Measurements from ENCODE around the gene SPOCK2. TPM values are rescaled to one million over a fixed set of nuclear protein-coding genes. Genes with fewer than 3 reads are reported as not detected.

Gene SPOCK2
- polyA plus RNA-seq, 3 donors = 3.6 to 7.8 (median 5.2) TPM

DNA sequence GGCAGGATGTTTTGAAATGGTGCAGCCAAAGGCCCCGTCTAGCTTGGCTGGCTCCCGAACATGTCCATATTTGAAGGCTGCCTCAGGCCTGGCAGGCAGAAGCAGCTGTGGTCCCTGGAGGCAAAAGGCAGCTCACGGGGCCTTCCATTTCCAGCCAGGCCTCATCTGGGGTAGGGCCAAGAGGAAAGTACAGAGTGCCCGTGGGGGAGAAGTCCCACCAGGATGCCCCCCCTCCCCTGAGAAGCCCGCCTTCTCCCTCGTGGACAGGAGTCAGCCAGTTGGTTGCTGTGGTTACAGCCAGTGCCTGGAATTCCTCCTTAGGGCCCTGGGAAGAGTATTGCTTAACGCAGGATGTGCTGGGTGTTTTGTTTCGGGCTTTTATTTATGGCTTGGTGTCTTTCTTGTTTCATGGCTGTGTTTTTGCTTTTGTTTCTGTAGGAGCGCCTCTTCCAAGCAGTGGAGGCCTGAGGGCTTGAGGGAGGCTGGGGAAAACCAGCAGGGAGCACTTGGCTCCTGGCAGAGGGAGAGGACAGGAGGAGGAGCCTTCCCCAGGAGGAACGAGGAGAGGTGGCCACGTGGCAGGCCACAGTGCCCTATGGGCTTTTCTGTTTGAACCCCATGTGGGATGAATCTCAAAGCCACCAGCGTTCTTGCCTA, 78.8 kb downstream of the SPOCK2 start:
- WGBS, 3 donors = 23 to 44% (median 31%) methylated on average over 12 of the region's 12 CpGs

DNA sequence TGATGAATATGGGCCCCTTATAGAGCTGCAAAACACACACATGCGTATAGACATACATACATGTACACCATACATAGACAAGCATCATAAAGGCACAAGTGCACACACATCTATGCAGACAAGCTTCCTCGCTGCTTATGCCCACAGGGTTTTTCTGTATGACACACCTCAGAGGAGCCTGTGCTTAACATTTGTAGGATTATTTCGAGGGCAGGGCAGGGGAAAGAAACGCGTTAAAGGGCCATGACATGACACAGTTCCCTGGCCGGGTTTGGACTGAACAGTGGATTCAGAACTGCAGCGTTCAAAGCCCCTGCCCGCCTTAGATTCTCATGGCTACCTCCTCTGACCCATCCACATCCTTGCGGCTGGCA, 79.3 kb downstream of the SPOCK2 start:
- 41 to 69% (median 46%) methylated on average over 9 of the region's 9 CpGs for WGBS, 3 donors
- H3K27ac ChIP-seq (ENCODE audit: low read depth, low read length) = no peak overlapping the region

More for the DNA sequence above, 78.8 kb downstream of the SPOCK2 start:
- H3K27ac ChIP-seq (ENCODE audit: low read depth, low read length) = peak overlapping the region; percentile 62

Other genes with a start within 250 kb of the SPOCK2 start
- 100 to 1,000 TPM; 323 to 822 (median 464) TPM for gene PSAP, start 237.3 kb downstream of the SPOCK2 start, polyA plus RNA-seq
- 10 to 100 TPM in 1 of 3 donors, 1 to 10 TPM in 2; 2.6 to 21.8 (median 6.3) TPM for gene CHST3, start 124.2 kb downstream of the SPOCK2 start, polyA plus RNA-seq
- gene ANAPC16, start 127.5 kb upstream of the SPOCK2 start, polyA plus RNA-seq = 100 to 1,000 TPM in 2 of 3 donors, 10 to 100 TPM in 1; 97.2 to 165 (median 110) TPM
- gene ASCC1, start 127.7 kb upstream of the SPOCK2 start, polyA plus RNA-seq = 10 to 100 TPM; 13.3 to 34.1 (median 18.0) TPM
- 1,000 to 10,000 TPM in 1 of 3 donors, 100 to 1,000 TPM in 2; 103 to 1,196 (median 199) TPM for gene DDIT4, start 185.4 kb upstream of the SPOCK2 start, polyA plus RNA-seq